Hypothalamus (tissue), 51 donors: ENCODE data around the gene ADAT1.
A peak's percentile ranks its signal among the peaks of the same experiment; 100 is the strongest.

Source experiments
- DNase-seq, 51 donors: peaks; one replicate each; lab custom pipeline; 2025; lab: John Stamatoyannopoulos, UW

ADAT1 gene

DNA sequence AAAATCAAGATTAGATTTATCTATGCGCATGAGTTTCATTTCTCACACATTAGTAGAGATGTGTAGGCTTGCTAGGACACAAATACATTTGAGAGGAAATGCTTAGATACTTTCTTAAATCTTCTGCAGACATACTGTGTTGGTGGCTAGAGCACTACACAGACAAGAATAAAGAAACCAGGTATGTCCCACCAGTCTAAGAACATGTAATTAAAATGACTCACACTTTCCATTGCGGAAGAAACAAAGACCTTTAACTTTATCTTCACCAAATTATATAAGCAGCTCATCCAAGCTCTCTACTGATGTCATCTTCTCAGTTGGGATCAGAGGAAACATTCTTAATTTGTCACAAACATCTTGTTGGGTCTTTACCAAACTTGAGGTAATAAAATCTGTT lies 44.4 kb downstream of the ADAT1 start:
- no peak for DNase-seq

DNA sequence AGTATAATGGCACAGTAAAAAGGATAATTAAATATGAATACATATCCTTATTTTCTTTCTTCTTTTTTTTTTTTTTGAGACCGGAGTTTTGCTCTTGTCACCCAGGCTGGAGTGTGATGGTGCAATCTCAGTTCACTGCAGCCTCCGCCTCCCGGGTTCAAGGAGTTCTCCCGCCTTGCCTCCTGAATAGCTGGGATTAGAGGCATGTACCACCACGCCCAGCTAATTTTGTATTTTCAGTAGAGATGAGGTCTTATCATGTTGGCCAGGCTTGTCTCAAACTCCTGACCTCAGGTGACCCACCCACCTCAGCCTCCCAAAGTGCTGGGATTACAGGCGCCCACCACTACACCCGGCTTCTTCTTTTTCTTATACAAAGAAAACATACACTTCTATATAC lies 44.9 kb downstream of the ADAT1 start:
- no peak for DNase-seq

DNA sequence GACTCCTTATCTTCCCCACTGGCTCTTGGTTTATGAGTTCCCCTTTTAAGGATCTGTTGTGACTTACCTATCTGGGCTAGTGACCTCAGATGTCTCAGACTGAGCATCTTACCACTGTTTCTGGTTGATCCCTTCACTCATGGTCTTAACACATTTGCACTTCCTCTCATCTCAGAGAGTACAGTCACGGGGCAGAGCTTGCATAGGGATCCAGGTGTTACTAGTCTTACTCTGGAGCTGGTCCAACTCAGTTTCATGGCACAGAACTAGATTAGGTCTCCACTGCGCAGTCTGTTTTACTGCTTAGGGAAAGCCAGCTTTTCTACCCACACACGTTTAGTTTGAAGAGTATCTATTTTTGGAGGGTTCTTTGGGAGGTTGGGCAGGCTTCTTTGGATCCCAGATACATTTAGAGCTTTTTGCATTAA lies 46.7 kb downstream of the ADAT1 start:
- peak in 2 of 51 donors; percentile 7 to 63 for DNase-seq

DNA sequence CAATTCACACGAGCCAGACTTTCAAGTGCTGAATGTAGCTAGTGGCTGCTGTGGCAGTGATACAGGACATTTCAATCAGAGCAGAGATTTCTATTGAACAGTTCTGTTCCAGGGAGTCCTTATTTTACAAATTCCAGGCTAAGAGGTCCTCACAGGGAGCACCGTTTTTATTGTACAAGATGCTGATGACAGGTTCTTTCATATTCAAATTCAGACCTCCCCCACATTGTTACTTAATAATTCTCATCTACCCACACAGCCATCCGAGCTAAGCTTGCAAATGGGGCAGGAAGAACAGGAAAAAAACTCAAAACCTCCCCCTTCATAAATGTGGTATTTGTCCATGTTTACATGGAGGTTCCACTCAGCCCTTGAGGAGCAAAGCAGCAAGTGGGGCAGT lies 47.1 kb downstream of the ADAT1 start:
- DNase-seq: peak in 1 of 51 donors; percentile 63

DNA sequence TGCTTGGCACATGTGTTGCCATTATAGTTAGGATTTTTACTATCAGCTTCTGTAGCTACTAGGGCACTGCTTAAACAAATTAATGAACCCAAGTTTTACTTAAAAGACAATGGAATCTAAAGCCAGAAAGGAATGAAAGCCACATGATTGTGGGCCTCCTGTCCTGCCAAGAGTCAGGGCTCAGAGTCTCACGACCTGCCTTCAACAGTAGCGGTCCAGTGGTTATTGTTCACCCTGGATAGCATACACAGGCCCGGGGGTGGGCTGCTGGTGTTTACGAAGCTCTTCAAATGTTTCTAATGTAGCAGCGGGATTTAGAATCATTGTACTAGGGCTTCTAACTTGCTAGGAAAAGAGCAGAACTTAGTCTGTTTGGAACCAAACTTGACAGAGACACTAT lies 49.1 kb downstream of the ADAT1 start:
- DNase-seq: no peak

DNA sequence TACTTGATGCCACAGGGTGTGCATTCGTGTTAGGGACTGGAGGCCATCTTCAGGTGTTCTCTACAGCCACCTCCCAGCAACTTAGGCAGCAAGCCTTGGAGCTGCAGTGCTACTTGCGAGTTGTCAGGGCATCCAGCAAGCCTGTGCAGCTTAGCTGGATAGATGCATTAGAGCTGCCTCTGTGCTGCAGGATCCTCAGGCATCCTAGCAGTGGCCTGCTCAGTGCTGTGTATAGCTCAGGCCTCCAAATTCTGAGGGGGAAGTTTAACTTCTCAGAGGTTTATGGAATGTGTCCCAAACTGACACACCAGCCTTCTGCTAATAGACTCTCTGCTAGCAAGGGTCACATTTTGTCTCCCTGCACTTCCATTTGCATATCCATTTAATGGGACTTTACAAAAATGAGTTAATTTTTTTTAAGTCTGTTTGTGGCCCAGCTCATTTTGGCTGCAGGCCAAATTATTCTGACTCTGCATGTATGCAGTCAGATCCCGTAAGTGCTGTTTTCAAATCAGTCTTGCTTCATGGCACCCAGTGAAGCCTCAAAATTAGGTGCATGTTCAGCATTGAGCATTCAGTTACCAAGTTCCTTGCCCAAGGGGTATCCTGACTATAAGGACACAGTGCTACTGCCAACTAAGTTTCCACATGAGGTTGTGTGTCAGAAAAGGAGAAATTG lies 50.1 kb downstream of the ADAT1 start:
- no peak for DNase-seq

DNA sequence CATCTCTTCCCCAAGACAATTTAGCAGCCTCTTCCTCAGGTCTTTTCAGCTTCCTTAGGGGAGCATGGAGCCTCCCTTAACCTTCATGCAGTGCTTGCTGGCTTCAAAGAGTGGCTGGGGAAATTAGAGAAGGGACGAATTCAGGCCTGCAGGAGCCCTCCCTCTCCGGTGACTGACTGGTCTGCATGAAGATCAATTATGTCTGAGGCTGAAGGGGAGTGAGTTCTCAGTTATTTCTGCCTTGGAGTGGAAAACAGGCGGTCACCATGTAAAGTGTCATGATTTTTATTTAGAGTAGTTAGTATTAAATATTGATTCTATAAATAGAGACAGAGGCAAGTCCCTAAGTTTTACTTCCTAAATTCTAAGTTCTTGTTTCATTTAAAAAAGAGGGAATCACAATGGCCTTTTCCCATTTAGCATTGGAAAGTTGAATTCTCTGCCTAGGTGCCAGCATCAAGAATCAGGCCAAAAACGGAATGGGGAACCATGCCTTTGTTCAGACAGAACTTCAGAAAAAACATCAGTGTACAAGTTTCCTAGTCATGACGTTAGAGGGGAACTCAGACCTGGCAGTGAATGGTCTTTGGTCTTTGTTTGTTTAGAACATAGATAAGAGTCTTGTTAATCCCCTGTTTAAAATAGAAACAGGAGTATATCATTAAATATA lies 52.5 kb downstream of the ADAT1 start:
- no peak for DNase-seq

DNA sequence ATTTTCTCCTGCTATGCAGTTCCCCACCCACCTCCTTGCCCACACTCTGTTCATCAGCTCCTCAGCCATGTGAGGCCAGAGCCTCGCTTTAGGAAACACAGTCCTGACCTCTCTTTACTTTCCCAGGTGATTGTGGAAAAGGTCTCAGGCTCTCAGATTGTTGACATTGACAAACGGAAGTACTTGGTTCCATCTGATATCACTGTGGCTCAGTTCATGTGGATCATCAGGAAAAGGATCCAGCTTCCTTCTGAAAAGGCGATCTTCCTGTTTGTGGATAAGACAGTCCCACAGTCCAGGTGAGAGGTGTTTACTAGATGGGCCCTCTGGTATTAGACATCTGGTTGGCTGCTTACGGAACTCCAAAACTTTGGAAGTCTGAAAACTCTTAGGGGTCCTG lies 55.2 kb downstream of the ADAT1 start:
- no peak for DNase-seq

DNA sequence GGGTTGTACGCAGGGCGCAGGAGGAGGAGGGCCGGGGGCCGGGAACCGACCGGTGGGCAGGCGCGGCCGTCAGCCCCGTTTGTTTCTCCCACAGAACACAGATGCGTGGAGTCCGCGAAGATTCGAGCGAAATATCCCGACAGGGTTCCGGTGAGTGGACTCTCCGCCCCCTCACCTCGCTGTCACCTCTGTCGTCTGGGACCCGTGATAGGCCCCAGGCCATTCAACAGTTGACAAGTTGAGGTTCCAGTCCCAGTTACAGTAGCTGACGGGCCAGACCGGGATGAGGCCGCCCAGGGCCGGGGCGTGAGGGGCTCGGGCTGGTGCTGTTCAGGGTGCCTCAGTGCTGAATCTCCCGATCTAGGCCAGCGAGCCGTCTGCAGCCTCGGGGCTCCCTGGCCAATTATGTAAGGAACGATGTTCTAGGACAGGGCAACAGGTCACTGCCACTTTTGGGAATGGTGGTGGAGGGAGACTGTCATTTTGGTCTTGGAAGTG lies 56.3 kb downstream of the ADAT1 start:
- peak in 3 of 51 donors; percentile 33 to 45 (median 40) for DNase-seq

DNA sequence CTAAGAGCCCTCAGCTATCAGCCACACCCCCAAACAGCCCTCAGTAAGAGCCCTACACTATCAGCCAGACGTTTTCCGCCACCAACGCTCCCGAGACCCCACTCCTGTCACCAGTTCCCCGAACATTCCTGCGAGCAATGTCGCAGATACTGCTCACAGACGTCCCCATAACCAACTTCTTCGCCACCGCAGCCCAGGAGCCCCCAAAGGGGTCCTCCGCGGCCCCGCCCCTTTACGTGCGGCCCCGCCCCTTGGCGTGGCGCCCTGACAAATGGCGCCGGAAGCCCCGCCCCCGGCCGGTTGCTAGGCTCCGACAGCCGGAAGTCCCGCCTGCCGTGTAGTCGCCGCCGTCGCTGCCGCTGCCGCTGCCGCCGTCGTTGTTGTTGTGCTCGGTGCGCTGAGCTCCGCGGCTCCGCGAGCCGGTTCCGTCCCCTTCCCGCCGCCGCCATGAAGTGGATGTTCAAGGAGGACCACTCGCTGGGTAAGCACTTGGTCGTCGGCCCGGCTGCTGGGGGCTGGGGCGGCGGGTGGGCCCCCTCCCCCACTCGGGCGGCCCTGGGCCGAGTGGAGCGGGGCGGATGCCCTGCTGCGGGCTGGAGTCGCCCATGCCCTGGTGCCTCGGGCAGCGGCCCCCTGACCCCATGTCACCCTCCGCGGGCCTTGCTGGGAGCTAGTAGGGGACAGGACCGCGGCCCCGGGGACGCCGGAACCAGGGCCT lies 56.9 kb downstream of the ADAT1 start, which contains the start of gene GABARAPL2:
Gene GABARAPL2, plus strand, starts transcription at position 340 of the 718 bp plus-strand sequence. Its CDS starts 108 bp downstream, at position 448.
- peak; percentile 31 to 90 (median 76) for DNase-seq

DNA sequence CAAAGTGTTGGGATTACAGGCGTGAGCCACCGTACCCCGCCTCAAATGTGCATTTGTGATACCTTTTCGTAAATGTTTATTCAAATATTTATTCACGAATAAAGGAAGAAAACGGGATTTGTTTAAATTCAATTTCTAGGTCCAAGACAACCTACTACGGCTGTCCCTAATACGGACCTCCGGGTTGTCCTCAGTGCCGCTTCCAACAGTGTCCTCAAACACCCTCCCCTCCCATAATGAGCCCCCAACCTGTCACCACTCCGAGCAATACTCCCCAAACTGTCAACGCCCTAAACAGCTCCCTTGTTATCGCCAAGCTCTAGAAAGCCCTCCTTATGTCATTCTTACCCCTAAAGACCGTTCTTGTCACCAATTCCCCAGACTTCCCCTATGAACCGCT lies 57.4 kb downstream of the ADAT1 start:
- no peak for DNase-seq

DNA sequence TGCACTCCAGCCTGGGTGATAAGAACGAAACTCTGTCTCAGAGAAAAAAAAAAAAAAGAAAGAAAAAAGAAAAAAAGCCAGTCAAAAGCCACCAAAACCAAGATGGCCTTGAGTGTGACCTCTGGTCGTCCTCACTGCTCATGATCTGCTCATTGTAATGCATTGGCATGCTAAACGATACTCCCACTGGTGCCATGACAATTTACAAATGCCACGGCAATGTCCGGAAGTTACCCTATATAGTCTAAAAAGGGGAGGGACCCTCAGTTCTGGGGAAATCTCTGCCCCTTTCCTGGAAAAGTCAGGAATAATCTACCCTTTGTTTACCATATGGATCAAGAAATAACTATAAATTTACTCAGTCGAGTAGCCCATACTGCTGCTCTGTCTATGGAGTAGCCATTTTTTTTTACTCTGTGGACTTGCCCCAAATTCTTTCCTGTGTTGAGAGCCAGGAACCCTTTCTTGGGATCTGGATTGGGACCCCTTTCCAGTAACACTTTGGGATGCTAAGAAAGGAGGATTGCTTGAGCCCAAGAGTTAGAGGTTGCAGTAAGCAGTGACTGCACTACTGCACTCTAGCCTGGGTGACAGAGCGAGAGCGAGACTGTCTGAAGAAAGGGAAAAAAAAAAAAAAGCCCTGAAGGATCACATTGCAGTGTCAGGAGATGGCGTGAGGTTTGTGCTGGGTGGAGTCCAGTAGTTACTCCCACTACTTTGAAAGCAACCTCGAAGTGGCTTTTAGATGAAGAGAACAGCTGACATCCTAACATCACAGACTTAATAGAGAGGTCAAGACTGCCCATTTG lies 63.3 kb downstream of the ADAT1 start:
- DNase-seq: no peak

DNA sequence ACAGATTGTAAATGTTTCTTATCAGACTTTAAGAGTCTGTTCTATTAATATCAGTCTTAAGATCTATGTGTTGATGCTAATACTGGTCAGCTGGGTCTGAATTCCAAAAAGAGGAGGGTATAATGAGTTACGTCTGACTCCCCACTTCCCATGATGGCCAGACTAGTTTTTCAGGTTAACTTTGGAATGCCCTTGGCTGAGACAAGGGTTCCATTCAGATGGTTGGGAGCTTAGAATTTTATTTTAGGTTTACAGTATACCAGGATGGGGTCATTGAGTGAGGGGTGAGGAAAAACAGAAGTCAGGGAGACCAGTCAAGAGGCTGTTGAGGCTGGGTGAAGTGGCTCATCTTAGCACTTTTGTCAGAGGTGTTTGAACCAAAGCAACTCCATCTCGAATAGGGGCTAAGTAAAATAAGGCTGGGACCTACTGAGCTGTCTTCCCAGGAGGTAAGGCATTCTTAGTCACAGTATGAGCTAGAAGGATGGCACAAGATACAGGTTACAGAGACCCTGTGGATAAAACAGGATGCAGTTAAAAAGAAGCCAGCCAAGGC lies 64.2 kb downstream of the ADAT1 start:
- no peak for DNase-seq

DNA sequence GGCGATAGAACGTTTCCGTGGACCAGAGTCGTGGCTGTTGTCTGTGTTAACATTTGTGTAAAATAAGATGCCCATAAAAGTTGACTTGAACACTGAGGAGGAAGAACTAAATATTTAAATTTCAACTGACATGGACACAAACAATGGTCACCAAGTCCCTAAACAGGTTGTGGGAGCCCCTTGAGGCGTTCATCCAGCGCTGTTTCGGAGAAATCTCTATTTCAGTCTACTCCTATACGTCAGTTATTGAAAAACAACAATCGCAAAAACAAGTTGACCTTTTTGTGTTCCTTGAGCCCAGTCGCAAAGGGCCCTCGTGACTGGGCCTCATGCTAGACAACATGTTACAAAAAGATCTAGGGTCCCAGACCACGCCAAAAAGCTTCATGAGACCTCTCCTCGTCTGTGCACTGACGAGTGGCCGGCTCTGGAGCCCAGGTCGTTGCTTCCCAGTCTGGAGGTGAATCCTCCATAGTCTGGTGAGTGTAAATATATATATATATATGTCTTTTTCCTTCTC lies 66.6 kb downstream of the ADAT1 start:
- DNase-seq: peak in 3 of 51 donors; percentile 25 to 51 (median 48)

DNA sequence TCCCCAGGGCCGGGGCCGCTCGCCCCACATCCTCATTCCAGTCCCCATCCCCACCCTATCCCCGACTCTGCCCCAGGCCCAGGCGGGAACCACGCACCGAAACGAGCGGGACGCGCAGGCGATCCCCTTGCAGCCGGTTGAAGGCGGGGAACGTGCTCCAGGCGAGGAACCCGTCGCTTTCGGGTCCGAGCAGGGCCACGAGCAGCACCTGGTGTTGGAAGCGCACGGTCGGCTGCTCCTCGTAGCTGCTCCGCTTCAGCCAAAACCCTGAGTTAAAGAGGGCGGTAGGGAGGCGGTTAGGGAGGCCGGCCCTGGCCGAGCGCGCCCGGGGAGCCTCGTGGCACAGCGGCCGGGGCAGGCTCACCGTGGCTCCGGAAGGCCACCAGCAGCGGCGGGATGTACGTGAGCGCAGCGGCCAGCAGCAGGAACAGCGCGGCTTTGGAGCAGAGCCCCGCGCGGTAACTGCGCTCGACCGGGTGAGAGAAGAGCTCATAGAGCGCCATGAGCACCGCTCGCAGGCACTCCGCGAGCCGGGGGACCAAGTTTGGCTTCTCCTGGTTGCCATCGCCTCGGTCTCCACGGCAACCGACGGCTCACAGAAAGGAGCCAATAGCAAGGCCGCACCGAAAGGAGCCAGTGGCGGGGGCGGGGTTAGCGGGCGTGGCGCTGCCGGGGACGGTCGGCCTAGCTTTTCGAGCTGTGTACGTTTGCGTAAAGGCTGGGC lies 67.2 kb downstream of the ADAT1 start, which contains the start of gene TMEM231:
Gene TMEM231, minus strand, starts transcription at position 546 of the 724 bp plus-strand sequence. Its CDS starts 43 bp downstream, at position 503.
- DNase-seq: peak; percentile 45 to 98 (median 92)

DNA sequence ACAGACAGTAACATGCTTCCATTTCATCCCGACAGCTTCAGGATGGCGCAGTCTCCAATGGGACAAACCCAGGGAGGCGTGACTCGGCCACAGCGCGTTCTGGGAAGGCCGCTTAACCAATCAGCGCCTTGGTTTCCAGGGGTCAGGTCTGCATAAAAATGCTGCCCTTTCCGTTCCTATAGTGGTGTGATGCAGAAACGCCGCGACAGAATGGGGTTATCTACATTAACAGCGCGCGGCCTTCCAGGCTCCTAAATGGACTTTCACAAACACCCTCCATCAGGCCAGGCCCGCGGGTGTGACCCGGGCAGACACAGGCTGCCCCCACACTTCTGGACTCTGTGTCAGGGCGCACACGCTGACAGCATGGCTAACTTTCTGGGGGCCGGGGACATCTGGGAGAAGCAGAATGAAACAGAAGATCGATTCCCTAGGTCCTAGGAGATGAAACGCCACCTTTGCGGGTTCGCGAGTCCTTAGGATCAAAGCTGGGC lies 67.8 kb downstream of the ADAT1 start:
- DNase-seq: peak; percentile 19 to 89 (median 77)

DNA sequence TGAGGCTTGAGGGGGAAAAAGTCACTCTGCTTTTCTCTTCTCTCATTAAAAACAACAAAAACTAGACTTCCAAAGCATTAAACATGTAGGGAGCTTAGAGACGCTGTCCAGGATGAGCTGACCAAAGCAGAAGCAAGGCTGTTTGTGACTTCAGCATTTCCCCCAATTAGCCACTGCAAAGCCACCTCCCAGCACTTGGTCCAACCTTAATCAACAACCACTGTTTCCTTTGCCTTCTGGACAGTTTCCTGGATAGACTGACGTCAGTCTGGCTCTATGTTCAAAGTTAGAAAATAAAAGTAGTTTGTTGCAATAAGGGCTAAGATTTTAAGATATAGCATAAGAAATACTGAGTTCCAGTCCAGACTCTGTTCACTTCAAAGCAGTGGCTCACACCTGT lies 70.1 kb downstream of the ADAT1 start:
- peak in 2 of 51 donors; percentile 18 to 21 for DNase-seq

DNA sequence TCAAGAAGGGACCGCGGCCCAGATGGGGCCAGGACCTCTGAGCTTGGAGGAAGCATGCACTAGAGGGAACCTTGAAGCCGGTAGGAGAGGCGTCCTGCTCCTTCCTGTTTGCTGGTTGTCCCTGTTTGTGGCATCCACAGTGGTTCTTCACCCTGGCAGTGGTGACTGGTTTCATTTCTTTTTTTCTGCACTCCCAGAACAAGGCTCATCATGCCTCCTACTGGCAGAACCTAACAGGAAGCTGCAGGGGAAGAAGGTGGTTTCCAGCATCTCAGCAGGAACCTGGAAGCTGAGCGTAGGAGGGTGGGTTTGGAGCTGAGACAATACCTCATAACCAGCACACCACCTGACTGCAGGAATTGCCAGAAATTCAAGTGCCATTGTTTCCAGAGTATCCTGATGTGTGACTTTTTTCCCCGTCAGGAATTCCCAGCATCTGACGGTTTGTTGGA lies 72.8 kb downstream of the ADAT1 start:
- DNase-seq: peak in 32 of 51 donors; percentile 8 to 63 (median 38)
